Mesodermal cell (in vitro differentiated cells): ENCODE data around the gene FBL.

ENCODE experiments used
- H3K27ac ChIP-seq: 2 replicates; pipeline ENCODE4 v1.7.0; 2013; ENCODE audit warnings: mild to moderate bottlenecking, low read depth, low read length, moderate library complexity; ENCODE audit not compliant: severe bottlenecking
- H3K36me3 ChIP-seq: 2 replicates; pipeline ENCODE4 v1.7.1; 2013; ENCODE audit warnings: mild to moderate bottlenecking, low read length, moderate library complexity; ENCODE audit not compliant: control insufficient read depth, insufficient read depth
- H3K4me1 ChIP-seq: one replicate; pipeline ENCODE4 v1.7.1; 2013; ENCODE audit warnings: mild to moderate bottlenecking, low read length; ENCODE audit not compliant: insufficient read depth, control insufficient read depth, poor library complexity, severe bottlenecking
- H3K4me3 ChIP-seq: 2 replicates; pipeline ENCODE4 v1.7.0; 2013; ENCODE audit warnings: low read length, control low read depth, mild to moderate bottlenecking; ENCODE audit not compliant: insufficient read depth, poor library complexity, severe bottlenecking; ENCODE audit errors: extremely low read depth
- H3K9me3 ChIP-seq: 2 replicates; pipeline ENCODE4 v1.7.1; 2013; ENCODE audit warnings: mild to moderate bottlenecking, low read length, moderate library complexity; ENCODE audit not compliant: control insufficient read depth
- WGBS, 2 experiments: methylation state at CpG; one replicate each; pipeline ENCODE4 v1.1.5; 2013; ENCODE audit warnings: missing lambda C conversion rate in 2 of 2; ENCODE audit not compliant: insufficient coverage in 2 of 2; 5-methylcytosine and 5-hydroxymethylcytosine counted together

Gene FBL

GRCh38 chr19:39864118-39864517, 17.9 kb upstream of the FBL start:
- 90% methylated on average over 2 of the region's 2 CpGs; no CpG with 5 or more reads in 1 of the 2 experiments for WGBS, 2 experiments
- Histone ChIP-seq H3K4me3 (no peak overlapping the region), H3K36me3 (no peaks in the 10 kb centered on the region)

GRCh38 chr19:39858541-39858940, 12.4 kb upstream of the FBL start:
- 48 to 60% methylated on average over 3 to 6 of the region's 11 CpGs for whole genome bisulfite sequencing, 2 experiments
- no peak overlapping the region for H3K4me3 ChIP-seq
- H3K36me3 ChIP-seq, result no peaks in the 10 kb centered on the region

More at GRCh38 chr19:39864118-39864517, 17.9 kb upstream of the FBL start:
- no peaks in the 10 kb centered on the region for H3K4me1 ChIP-seq
- H3K27ac ChIP-seq, result no peak overlapping the region
- H3K9me3 ChIP-seq, result no peaks in the 10 kb centered on the region

GRCh38 chr19:39852882-39853281, 6.7 kb upstream of the FBL start:
- Histone ChIP-seq H3K9me3 (no peaks in the 10 kb centered on the region), H3K36me3 (no peaks in the 10 kb centered on the region), H3K4me1 (no peaks in the 10 kb centered on the region), H3K4me3 (no peak overlapping the region), H3K27ac (no peak overlapping the region)
- 87 to 88% methylated on average over 6 of the region's 7 CpGs for WGBS, 2 experiments

More at GRCh38 chr19:39858541-39858940, 12.4 kb upstream of the FBL start:
- Histone ChIP-seq H3K9me3 (no peaks in the 10 kb centered on the region), H3K27ac (no peak overlapping the region), H3K4me1 (no peaks in the 10 kb centered on the region)

GRCh38 chr19:39850892-39851291, 4.7 kb upstream of the FBL start:
- Histone ChIP-seq H3K27ac (no peak overlapping the region), H3K9me3 (no peaks in the 10 kb centered on the region), H3K36me3 (no peaks in the 10 kb centered on the region), H3K4me1 (peaks cover 4% of the 10 kb centered on the region), H3K4me3 (no peak overlapping the region)
- 37 to 75% methylated on average over 2 of the region's 2 CpGs for WGBS, 2 experiments

- H3K4me1 ChIP-seq, result peaks cover 17% of the 10 kb centered on the region
- no peaks in the 10 kb centered on the region for H3K9me3 ChIP-seq
- H3K27ac ChIP-seq, result no peak overlapping the region
- no peak overlapping the region for H3K4me3 ChIP-seq
- no peaks in the 10 kb centered on the region for H3K36me3 ChIP-seq
- WGBS, 2 experiments, result 93 to 95% methylated on average over 3 of the region's 4 CpGs
Measured at GRCh38 chr19:39848392-39848791, 2.2 kb upstream of the FBL start.

- Histone ChIP-seq H3K36me3 (no peaks in the 10 kb centered on the region), H3K27ac (no peak overlapping the region), H3K9me3 (no peaks in the 10 kb centered on the region), H3K4me3 (no peak overlapping the region), H3K4me1 (peaks cover 22% of the 10 kb centered on the region)
- 94 to 96% methylated on average over 4 to 5 of the region's 6 CpGs for WGBS, 2 experiments
Measured at GRCh38 chr19:39847525-39847924, 1.3 kb upstream of the FBL start.

GRCh38 chr19:39846678-39847486, 703 bp upstream of the FBL start:
- WGBS, 2 experiments, result 68 to 75% methylated on average over 7 of the region's 12 CpGs
- no peaks in the 10 kb centered on the region for H3K36me3 ChIP-seq
- no peaks in the 10 kb centered on the region for H3K9me3 ChIP-seq
- peak overlapping the region; percentile 89 for H3K4me3 ChIP-seq
- peak overlapping the region; percentile 66 for H3K27ac ChIP-seq
- H3K4me1 ChIP-seq, result peaks cover 22% of the 10 kb centered on the region

GRCh38 chr19:39845584-39845932, 621 bp downstream of the FBL start:
- H3K36me3 ChIP-seq, result peaks cover 11% of the 10 kb centered on the region
- 0 to 3% methylated on average over 2 to 6 of the region's 17 CpGs for WGBS, 2 experiments
- peak overlapping the region; percentile 77 for H3K27ac ChIP-seq
- peaks cover 30% of the 10 kb centered on the region for H3K4me1 ChIP-seq
- H3K9me3 ChIP-seq, result no peaks in the 10 kb centered on the region
- peak overlapping the region; percentile 89 for H3K4me3 ChIP-seq

GRCh38 chr19:39845172-39845571, 1.0 kb downstream of the FBL start:
- no peak overlapping the region for H3K27ac ChIP-seq
- H3K4me3 ChIP-seq, result peak overlapping the region; percentile 89
- H3K9me3 ChIP-seq, result no peaks in the 10 kb centered on the region
- peaks cover 30% of the 10 kb centered on the region for H3K4me1 ChIP-seq
- peaks cover 15% of the 10 kb centered on the region for H3K36me3 ChIP-seq
- 18 to 28% methylated on average over 3 to 4 of the region's 5 CpGs for WGBS, 2 experiments

- peaks cover 25% of the 10 kb centered on the region for H3K36me3 ChIP-seq
- H3K9me3 ChIP-seq, result no peaks in the 10 kb centered on the region
- H3K4me1 ChIP-seq, result peaks cover 30% of the 10 kb centered on the region
- H3K4me3 ChIP-seq, result peak overlapping the region; percentile 89
- WGBS, 2 experiments, result 83 to 86% methylated on average over 2 to 4 of the region's 4 CpGs
- no peak overlapping the region for H3K27ac ChIP-seq
Measured at GRCh38 chr19:39843919-39844793, 2.0 kb downstream of the FBL start.
